GM21360 (cell line): ENCODE measurements around the gene CRACR2A.

Experiments used
- ATAC-seq: cut with Tn5 transposase; IDR thresholded peaks from one replicate; pipeline ENCODE4 v1.9.1; 2021; ENCODE audit warnings: mild to moderate bottlenecking, moderate library complexity; ENCODE audit not compliant: unreplicated experiment

CRACR2A gene

GRCh38 chr12:3571323-3571722 lies 181.6 kb downstream of the CRACR2A start:
- ATAC-seq, result no peak

DNA sequence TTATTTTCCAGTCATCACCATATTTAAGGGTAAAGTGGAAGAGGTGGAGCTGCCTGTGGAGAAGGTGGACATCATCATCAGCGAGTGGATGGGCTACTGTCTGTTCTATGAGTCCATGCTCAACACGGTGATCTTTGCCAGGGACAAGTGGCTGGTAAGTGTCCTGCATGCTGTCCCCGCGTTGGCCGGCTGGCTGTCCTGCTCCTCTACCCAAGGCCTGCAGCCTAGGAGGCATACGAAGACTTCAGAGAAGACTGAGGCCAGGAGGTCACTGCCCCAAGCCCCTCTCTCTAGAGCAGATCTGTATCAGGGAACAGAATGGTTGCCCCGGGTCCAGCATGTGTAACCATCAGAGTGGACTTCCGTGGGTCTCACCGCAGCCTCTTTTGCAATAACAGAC lies 184.2 kb downstream of the CRACR2A start:
- ATAC-seq, result no peak

GRCh38 chr12:3565985-3566384 lies 186.9 kb downstream of the CRACR2A start:
- no peak for ATAC-seq
